Neural cell (in vitro differentiated cells): ENCODE results near the gene CPXM1.

Experiments
- CTCF ChIP-seq: fragments of 450-650 bp; IDR thresholded peaks from 2 replicates; pipeline ENCODE4 v1.5.1; 2014; ENCODE audit warnings: antibody characterized with exemption, mild to moderate bottlenecking, moderate library complexity; ENCODE audit not compliant: poor library complexity, severe bottlenecking
- EP300 ChIP-seq: fragments of 450-650 bp; conservative IDR thresholded peaks from 2 replicates; pipeline ENCODE4 v1.6.1; 2014; ENCODE audit warnings: antibody characterized with exemption, mild to moderate bottlenecking, moderate library complexity; ENCODE audit not compliant: poor library complexity, severe bottlenecking
- EZH2 ChIP-seq: fragments of 200-600, 300-800 bp; shearing (Covaris generic), sonication (generic); IDR thresholded peaks from 2 replicates; pipeline ENCODE4 v1.6.1; 2014; ENCODE audit warnings: antibody characterized with exemption, low read length, borderline replicate concordance, mild to moderate bottlenecking; ENCODE audit not compliant: insufficient read depth, poor library complexity, severe bottlenecking
- MXI1 ChIP-seq: fragments of 450-650 bp; conservative IDR thresholded peaks from 2 replicates; pipeline ENCODE4 v1.6.1; 2014; ENCODE audit warnings: antibody characterized with exemption, mild to moderate bottlenecking; ENCODE audit not compliant: poor library complexity, severe bottlenecking
- POLR2AphosphoS5 ChIP-seq: IDR thresholded peaks from 2 replicates; pipeline ENCODE4 v1.6.1; 2012
- RAD21 ChIP-seq: fragments of 450-650 bp; conservative IDR thresholded peaks from 2 replicates; pipeline ENCODE4 v1.6.1; 2014; ENCODE audit warnings: antibody characterized with exemption, mild to moderate bottlenecking, moderate library complexity
- REST ChIP-seq: IDR thresholded peaks from 2 replicates; pipeline ENCODE4 v1.6.1; 2012; ENCODE audit warnings: borderline replicate concordance
- TAF1 ChIP-seq: IDR thresholded peaks from 2 replicates; pipeline ENCODE4 v1.6.1; 2012; ENCODE audit warnings: low read depth

- TF ChIP-seq EZH2 = no peak
- no peak for TF ChIP-seq CTCF
- TF ChIP-seq EP300 = no peak
- no peak for TF ChIP-seq REST
- TF ChIP-seq RAD21 = no peak
- TF ChIP-seq MXI1 = no peak
- no peak for TF ChIP-seq POLR2AphosphoS5
- no peak for TF ChIP-seq TAF1
Measured at GRCh38 chr20:2746636-2747265, 53.7 kb downstream of the CPXM1 start.
